OCI-LY7 (cell line): ENCODE measurements around the gene LRP2. TPM values are rescaled to one million over a fixed set of nuclear protein-coding genes. Genes with fewer than 3 reads are reported as not detected.

ENCODE experiments used
- BruUV-seq: library from RNA; stranded (reverse); fragments of 400-500 nt; replicated peaks from 2 replicates; lab custom pipeline; 2021; lab: Mats Ljungman, UMichigan
- CTCF ChIA-PET: fragments of 300-600 bp; sonication (Branson Sonifier 250); formaldehyde crosslinking; loops from one replicate; lab custom pipeline; 2022; ENCODE audit warnings: antibody characterized with exemption; ENCODE audit not compliant: unreplicated experiment; lab: Charles Lee
- POLR2A ChIA-PET: fragments of 300-600 bp; sonication (Branson Sonifier 250); formaldehyde crosslinking; loops from one replicate; lab custom pipeline; 2022; ENCODE audit warnings: antibody characterized with exemption; lab: Charles Lee
- DNase-seq: peaks from one replicate; pipeline ENCODE4 v3.0.0-alpha.2; 2015; ENCODE audit warnings: low spot score
- H2AFZ ChIP-seq: fragments of 200-600 bp; sonication (generic), shearing (Covaris generic); 2 replicates; pipeline ENCODE4 v1.6.1; 2014; ENCODE audit warnings: mild to moderate bottlenecking, antibody characterized with exemption, low read length, moderate library complexity
- H3K27ac ChIP-seq: fragments of 200-600 bp; sonication (generic); 2 replicates; pipeline ENCODE4 v1.5.1; 2014; ENCODE audit warnings: mixed run types, low read depth, mild to moderate bottlenecking, moderate library complexity, low read length, inconsistent platforms; ENCODE audit not compliant: poor library complexity, severe bottlenecking
- H3K36me3 ChIP-seq: fragments of 200-600 bp; sonication (generic); 2 replicates; pipeline ENCODE4 v1.6.1; 2014; ENCODE audit warnings: mild to moderate bottlenecking, antibody characterized with exemption, low read length, moderate library complexity, mixed read lengths; ENCODE audit not compliant: insufficient read depth
- H3K4me1 ChIP-seq: fragments of 200-600 bp; sonication (generic); 2 replicates; pipeline ENCODE4 v1.5.1; 2014; ENCODE audit warnings: mild to moderate bottlenecking, low read length; ENCODE audit not compliant: insufficient read depth, poor library complexity, severe bottlenecking
- H3K4me2 ChIP-seq: fragments of 200-600 bp; sonication (generic); 2 replicates; pipeline ENCODE4 v1.6.1; 2014; ENCODE audit warnings: mild to moderate bottlenecking, low read length
- H3K4me3 ChIP-seq: fragments of 200-600 bp; sonication (generic); 2 replicates; pipeline ENCODE4 v1.5.1; 2014; ENCODE audit warnings: mild to moderate bottlenecking, low read depth, low read length; ENCODE audit not compliant: poor library complexity, severe bottlenecking
- H3K79me2 ChIP-seq: fragments of 200-600 bp; sonication (generic); 2 replicates; pipeline ENCODE4 v1.6.1; 2016; ENCODE audit warnings: low read depth, mild to moderate bottlenecking, low read length, moderate library complexity, mixed read lengths; ENCODE audit not compliant: insufficient read depth
- H3K9me2 ChIP-seq: fragments of 200-600 bp; sonication (generic); 2 replicates; pipeline ENCODE4 v1.6.1; 2016; ENCODE audit warnings: mild to moderate bottlenecking, low read length, mixed read lengths; ENCODE audit not compliant: insufficient read depth
- H3K9me3 ChIP-seq: fragments of 200-600 bp; sonication (generic); 2 replicates; pipeline ENCODE4 v1.6.1; 2014; ENCODE audit warnings: mild to moderate bottlenecking, mixed run types, low read length, mixed read lengths
- H4K20me1 ChIP-seq: fragments of 200-600 bp; sonication (generic); 2 replicates; pipeline ENCODE4 v1.6.1; 2014; ENCODE audit warnings: mild to moderate bottlenecking, antibody characterized with exemption, low read length, moderate library complexity, mixed read lengths; ENCODE audit not compliant: insufficient read depth
- CTCF ChIP-seq: fragments of 200-600 bp; sonication (generic); conservative IDR thresholded peaks from 2 replicates; pipeline ENCODE4 v1.5.1; 2014; ENCODE audit warnings: mild to moderate bottlenecking, antibody characterized with exemption, low read length, moderate library complexity, mixed read lengths
- EZH2phosphoT487 ChIP-seq: fragments of 200-600 bp; sonication (generic); IDR thresholded peaks from 2 replicates; pipeline ENCODE4 v1.6.1; 2018; ENCODE audit warnings: low read depth, borderline replicate concordance, mild to moderate bottlenecking, mixed run types, antibody characterized with exemption, low read length, moderate library complexity, mixed read lengths
- intact Hi-C: fragments of 100-400 bp; cut with micrococcal nuclease; formaldehyde crosslinking; loops from one replicate; pipeline ENCODE4 v1.10.0; 2022; ENCODE audit not compliant: unreplicated experiment
- total RNA-seq, 2 experiments: library from RNA; depleted of rRNA in 1 of 2; stranded (reverse); fragments of >200 nt in 1 of 2; shearing (Covaris generic) in 1 of 2; gene quantifications; 2 replicates each; pipeline ENCODE4 v1.2.3, GENCODE V29; 2014 to 2022

LRP2 gene
- total RNA-seq, 2 experiments from 2014 or later = 0.89 TPM; not detected in 1

GRCh38 chr2:169290433-169290832 lies 71.9 kb downstream of the LRP2 start:
- POLR2A ChIA-PET = interaction anchor here (1.1 kb wide), 1 partner anchor 13 kb away, joined by 5 read pairs; no protein-coding TSS in a partner anchor

GRCh38 chr2:169287666-169288065 lies 74.7 kb downstream of the LRP2 start:
- H3K4me3 ChIP-seq = no peak overlapping the region
- no TSS peak for BruUV-seq

More at GRCh38 chr2:169290433-169290832, 71.9 kb downstream of the LRP2 start:
- no TSS peak for BruUV-seq
- no peaks in the 10 kb centered on the region for H4K20me1 ChIP-seq
- H3K36me3 ChIP-seq = no peaks in the 10 kb centered on the region
- intact Hi-C loops = no loop called here
- DNase-seq = no peak
- H3K9me2 ChIP-seq = no peaks in the 10 kb centered on the region
- H2AFZ ChIP-seq = no peak overlapping the region
- no peak for TF ChIP-seq EZH2phosphoT487
- no peak for TF ChIP-seq CTCF
- CTCF ChIA-PET = no interaction called here
- H3K9me3 ChIP-seq = no peaks in the 10 kb centered on the region
- no peaks in the 10 kb centered on the region for H3K79me2 ChIP-seq
- H3K27ac ChIP-seq = no peak overlapping the region
- no peak overlapping the region for H3K4me3 ChIP-seq
- H3K4me1 ChIP-seq = no peaks in the 10 kb centered on the region
- no peak overlapping the region for H3K4me2 ChIP-seq

More at GRCh38 chr2:169287666-169288065, 74.7 kb downstream of the LRP2 start:
- H2AFZ ChIP-seq = no peak overlapping the region
- no peak overlapping the region for H3K27ac ChIP-seq
- CTCF ChIA-PET = no interaction called here
- no peaks in the 10 kb centered on the region for H3K9me2 ChIP-seq
- no peak for TF ChIP-seq EZH2phosphoT487
- TF ChIP-seq CTCF = no peak
- intact Hi-C loops = no loop called here
- H3K4me1 ChIP-seq = no peaks in the 10 kb centered on the region
- no peak for DNase-seq
- H3K79me2 ChIP-seq = no peaks in the 10 kb centered on the region
- no peaks in the 10 kb centered on the region for H3K9me3 ChIP-seq
- POLR2A ChIA-PET = interaction anchor here (0.8 kb wide), 1 partner anchor 93 kb away, joined by 3 read pairs; no protein-coding TSS in a partner anchor
- H3K36me3 ChIP-seq = no peaks in the 10 kb centered on the region
- no peak overlapping the region for H3K4me2 ChIP-seq
- H4K20me1 ChIP-seq = no peaks in the 10 kb centered on the region
